A549 (cell line): ENCODE results near the gene SLC36A1.
"Not testable (repeated sequence)": the region's sequence is repeated elsewhere in the genome, so short reads cannot be mapped to it uniquely, and the experiment has no call there.

Experiments used
- CBX2 ChIP-seq: fragments of 200-600 bp; sonication (generic); IDR thresholded peaks from 2 replicates; pipeline ENCODE4 v1.6.1; 2016; ENCODE audit warnings: low read depth, mild to moderate bottlenecking, borderline replicate concordance
- CHD2 ChIP-seq: fragments of 150-350 bp; IDR thresholded peaks from 2 replicates; pipeline ENCODE4 v1.6.1; 2014; ENCODE audit warnings: low read length; ENCODE audit not compliant: partially characterized antibody
- CTCF ChIP-seq: fragments of >200 bp; sonication (Bioruptor Twin); formaldehyde crosslinking; IDR thresholded peaks from 3 replicates; pipeline ENCODE4 v1.5.1; 2016
- EP300 ChIP-seq, 2 experiments: fragments of >200 bp; sonication (Bioruptor Twin); formaldehyde crosslinking; IDR thresholded peaks; 2 replicates in 1 of 2; 3 replicates in 1 of 2; pipeline ENCODE4 v1.6.1; 2016 to 2017
- HDAC2 ChIP-seq: fragments of 200-600 bp; sonication (generic); IDR thresholded peaks from 2 replicates; pipeline ENCODE4 v1.6.1; 2016
- HOXA7 ChIP-seq: fragments of 250-450 bp; sonication (Bioruptor Pico); IDR thresholded peaks from 2 replicates; pipeline ENCODE4 v1.5.0; 2020; ENCODE audit warnings: mild to moderate bottlenecking, moderate library complexity
- PHF8 ChIP-seq: fragments of 200-600 bp; sonication (generic); IDR thresholded peaks from 2 replicates; pipeline ENCODE4 v1.6.1; 2016; ENCODE audit warnings: low read depth, mild to moderate bottlenecking, antibody characterized with exemption, moderate library complexity, borderline replicate concordance
- POLR2A ChIP-seq: IDR thresholded peaks from 2 replicates; pipeline ENCODE4 v1.6.1; 2012; ENCODE audit warnings: mild to moderate bottlenecking, low read length
- RAD21 ChIP-seq, 2 experiments: fragments of >200 bp in 1 of 2; sonication (Bioruptor Twin) in 1 of 2; formaldehyde crosslinking in 1 of 2; IDR thresholded peaks in 1 of 2; conservative IDR thresholded peaks in 1 of 2; 2 replicates in 1 of 2; 3 replicates in 1 of 2; pipeline ENCODE4 v1.6.1; 2012 to 2018; ENCODE audit warnings: inconsistent platforms in 1 of 2
- RFX5 ChIP-seq: fragments of 450-650 bp; IDR thresholded peaks from 2 replicates; pipeline ENCODE4 v1.7.1; 2014; ENCODE audit warnings: antibody characterized with exemption, mild to moderate bottlenecking, moderate library complexity
- TF ChIP-seq, protein P1 (sequence below): fragments of 150-350 bp; IDR thresholded peaks from 2 replicates; pipeline ENCODE4 v1.6.1; 2014; ENCODE audit warnings: low read depth, mild to moderate bottlenecking, low read length

GRCh38 chr5:151426347-151426746 is 21.1 kb upstream of the SLC36A1 start:
- not testable (repeated sequence) for TF ChIP-seq EP300 (IDR thresholded peaks at IDR 0.05); CTCF; PHF8; CHD2; HOXA7; HDAC2; RAD21 (conservative IDR thresholded peaks at IDR 0.05 in 1 of 2, IDR thresholded peaks at IDR 0.05 in 1 of 2); CBX2; RFX5; POLR2A
- TF ChIP-seq, protein P1, sequence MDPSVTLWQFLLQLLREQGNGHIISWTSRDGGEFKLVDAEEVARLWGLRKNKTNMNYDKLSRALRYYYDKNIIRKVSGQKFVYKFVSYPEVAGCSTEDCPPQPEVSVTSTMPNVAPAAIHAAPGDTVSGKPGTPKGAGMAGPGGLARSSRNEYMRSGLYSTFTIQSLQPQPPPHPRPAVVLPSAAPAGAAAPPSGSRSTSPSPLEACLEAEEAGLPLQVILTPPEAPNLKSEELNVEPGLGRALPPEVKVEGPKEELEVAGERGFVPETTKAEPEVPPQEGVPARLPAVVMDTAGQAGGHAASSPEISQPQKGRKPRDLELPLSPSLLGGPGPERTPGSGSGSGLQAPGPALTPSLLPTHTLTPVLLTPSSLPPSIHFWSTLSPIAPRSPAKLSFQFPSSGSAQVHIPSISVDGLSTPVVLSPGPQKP, result not testable (repeated sequence)
